ENCODE data around the gene TMEM175. TPM values are rescaled to one million over a fixed set of nuclear protein-coding genes. Genes with fewer than 3 reads are reported as not detected.

Gene TMEM175
- total and polyA plus RNA-seq, 2 donors (not counting 1 experiment from before 2014, with no cell fraction given): 44.4 to 432 TPM

GRCh38 chr4:995311-996026 is 63.2 kb downstream of the TMEM175 start:
- 97% methylated on average over 18 of the region's 23 CpGs for WGBS (ENCODE audit: insufficient coverage)
- Histone ChIP-seq H3K36me3 (replicated peaks in 1 of 2; ENCODE audit: control extremely low read depth in 1 of 2, control insufficient read depth in 1 of 2, extremely low read depth in 1 of 2, insufficient read depth in 2 of 2, low read length in 1 of 2) (no peaks in the 10 kb centered on the region), H3K4me2 (replicated peaks; ENCODE audit: low read depth, low read length, poor library complexity, severe bottlenecking) (no peak overlapping the region), H3K27ac (ENCODE audit: low read length in 2 of 2) (no peak overlapping the region), H3K9ac (ENCODE audit: low read length) (no peak overlapping the region), H2AFZ (ENCODE audit: insufficient read depth, low read depth, low read length, poor library complexity, severe bottlenecking) (no peak overlapping the region), H3K4me3 (ENCODE audit: control extremely low read depth in 1 of 5, extremely low read depth in 1 of 5, insufficient read depth in 1 of 5, low read depth in 2 of 5, low read length in 4 of 5) (no peak overlapping the region), H3K4me1 (ENCODE audit: control insufficient read depth in 2 of 2, insufficient read depth in 2 of 2, low read length in 2 of 2) (peaks cover 13 to 22% of the 10 kb centered on the region in 2 donors), H3K27me3 (replicated peaks in 1 of 4; ENCODE audit: control extremely low read depth in 1 of 4, control insufficient read depth in 3 of 4, insufficient read depth in 4 of 4, low read length in 3 of 4) (peaks cover 0 to 37% (median 15%) of the 10 kb centered on the region in 4 experiments), H3K79me2 (ENCODE audit: control insufficient read depth, insufficient read depth, low read length) (no peaks in the 10 kb centered on the region), H3K9me3 (ENCODE audit: control extremely low read depth in 1 of 3, control insufficient read depth in 2 of 3, insufficient read depth in 1 of 3, low read length in 2 of 3) (peaks cover 0 to 20% (median 0%) of the 10 kb centered on the region in 3 donors), H4K20me1 (ENCODE audit: control insufficient read depth, insufficient read depth, low read length, poor library complexity, severe bottlenecking) (peaks cover 8% of the 10 kb centered on the region)
- POLR2A ChIA-PET: no interaction called here
- H3K27ac Mint-ChIP-seq: no peak overlapping the region
- no peaks in the 10 kb centered on the region for H3K9me3 Mint-ChIP-seq (ENCODE audit: insufficient read depth)
- no peak for DNase-seq
- no peak for TF ChIP-seq EZH2 (IDR thresholded peaks at IDR 0.05; ENCODE audit: borderline replicate concordance, insufficient read depth, low read depth, low read length, poor library complexity, severe bottlenecking)
- TF ChIP-seq, protein P1, sequence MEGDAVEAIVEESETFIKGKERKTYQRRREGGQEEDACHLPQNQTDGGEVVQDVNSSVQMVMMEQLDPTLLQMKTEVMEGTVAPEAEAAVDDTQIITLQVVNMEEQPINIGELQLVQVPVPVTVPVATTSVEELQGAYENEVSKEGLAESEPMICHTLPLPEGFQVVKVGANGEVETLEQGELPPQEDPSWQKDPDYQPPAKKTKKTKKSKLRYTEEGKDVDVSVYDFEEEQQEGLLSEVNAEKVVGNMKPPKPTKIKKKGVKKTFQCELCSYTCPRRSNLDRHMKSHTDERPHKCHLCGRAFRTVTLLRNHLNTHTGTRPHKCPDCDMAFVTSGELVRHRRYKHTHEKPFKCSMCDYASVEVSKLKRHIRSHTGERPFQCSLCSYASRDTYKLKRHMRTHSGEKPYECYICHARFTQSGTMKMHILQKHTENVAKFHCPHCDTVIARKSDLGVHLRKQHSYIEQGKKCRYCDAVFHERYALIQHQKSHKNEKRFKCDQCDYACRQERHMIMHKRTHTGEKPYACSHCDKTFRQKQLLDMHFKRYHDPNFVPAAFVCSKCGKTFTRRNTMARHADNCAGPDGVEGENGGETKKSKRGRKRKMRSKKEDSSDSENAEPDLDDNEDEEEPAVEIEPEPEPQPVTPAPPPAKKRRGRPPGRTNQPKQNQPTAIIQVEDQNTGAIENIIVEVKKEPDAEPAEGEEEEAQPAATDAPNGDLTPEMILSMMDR (IDR thresholded peaks at IDR 0.05): no peak
- intact Hi-C loops (cut with micrococcal nuclease): no loop called here
- ATAC-seq (ENCODE audit: low read depth): no peak
- peaks cover 26% of the 10 kb centered on the region for H3K4me1 Mint-ChIP-seq
- no peak overlapping the region for H3K4me3 Mint-ChIP-seq
- H3K27me3 Mint-ChIP-seq: peaks cover 13% of the 10 kb centered on the region
- CTCF ChIA-PET: no interaction called here
